ENCODE measurements around the gene RTN4IP1.
"Not testable (repeated sequence)": the region's sequence is repeated elsewhere in the genome, so short reads cannot be mapped to it uniquely, and the experiment has no call there.

RTN4IP1 gene

GRCh38 chr6:106627760-106628159 lies 1.5 kb downstream of the RTN4IP1 start:
- FAIRE-seq: not testable (repeated sequence)

- FAIRE-seq: no peak
Observed at GRCh38 chr6:106626485-106626884, 2.8 kb downstream of the RTN4IP1 start.

GRCh38 chr6:106623039-106623438 lies 6.3 kb downstream of the RTN4IP1 start:
- FAIRE-seq: no peak

GRCh38 chr6:106622412-106622811 lies 6.9 kb downstream of the RTN4IP1 start:
- no peak for FAIRE-seq

- no peak for FAIRE-seq
Observed at GRCh38 chr6:106620931-106621672, 8.2 kb downstream of the RTN4IP1 start.

GRCh38 chr6:106619223-106619622 lies 10.1 kb downstream of the RTN4IP1 start:
- no peak for FAIRE-seq

- no peak for FAIRE-seq
Observed at GRCh38 chr6:106618324-106618723, 11.0 kb downstream of the RTN4IP1 start.

- FAIRE-seq: no peak
Observed at GRCh38 chr6:106617857-106618256, 11.4 kb downstream of the RTN4IP1 start.

- FAIRE-seq: no peak
Observed at GRCh38 chr6:106617302-106617701, 12.0 kb downstream of the RTN4IP1 start.

GRCh38 chr6:106614592-106615257 lies 14.6 kb downstream of the RTN4IP1 start:
- FAIRE-seq: no peak

- FAIRE-seq: no peak
Observed at GRCh38 chr6:106614166-106614565, 15.1 kb downstream of the RTN4IP1 start.

- FAIRE-seq: no peak
Observed at GRCh38 chr6:106613590-106613989, 15.7 kb downstream of the RTN4IP1 start.

GRCh38 chr6:106612671-106613416 lies 16.5 kb downstream of the RTN4IP1 start:
- no peak for FAIRE-seq

- no peak for FAIRE-seq
Observed at GRCh38 chr6:106611030-106611429, 18.3 kb downstream of the RTN4IP1 start.

GRCh38 chr6:106609699-106610098 lies 19.6 kb downstream of the RTN4IP1 start:
- FAIRE-seq: no peak

- FAIRE-seq: peak; percentile 62
Observed at GRCh38 chr6:106608080-106608668, 21.1 kb downstream of the RTN4IP1 start.

- no peak for FAIRE-seq
Observed at GRCh38 chr6:106600329-106600728, 29.0 kb downstream of the RTN4IP1 start.

- no peak for FAIRE-seq
Observed at GRCh38 chr6:106599440-106599839, 29.9 kb downstream of the RTN4IP1 start.

GRCh38 chr6:106591111-106591825 lies 38.0 kb downstream of the RTN4IP1 start:
- FAIRE-seq: no peak

GRCh38 chr6:106588937-106589336 lies 40.4 kb downstream of the RTN4IP1 start:
- FAIRE-seq: not testable (repeated sequence)

GRCh38 chr6:106586815-106587415 lies 42.4 kb downstream of the RTN4IP1 start:
- no peak for FAIRE-seq

GRCh38 chr6:106581468-106581867 lies 47.8 kb downstream of the RTN4IP1 start:
- no peak for FAIRE-seq
